HCT116 (cell line): Measurements from ENCODE around the gene SHISA6. TPM values are rescaled to one million over a fixed set of nuclear protein-coding genes. Genes with fewer than 3 reads are reported as not detected.

Experiments used
- ATAC-seq: fragments of 200-7000 bp; cut with Tn5 transposase; 2 replicates; pipeline ENCODE4 v1.9.1; 2020; ENCODE audit warnings: mild to moderate bottlenecking, moderate library complexity
- BruUV-seq: library from RNA; stranded (reverse); fragments of 400-500 nt; replicated peaks from 2 replicates; lab custom pipeline; 2021; lab: Mats Ljungman, UMichigan
- CTCF ChIA-PET: fragments of 300-600 bp; sonication (Branson Sonifier 250); formaldehyde crosslinking; loops from one replicate; lab custom pipeline; 2021; ENCODE audit warnings: antibody characterized with exemption; lab: Charles Lee
- POLR2A ChIA-PET: fragments of 300-600, 350-600 bp; sonication (Branson Sonifier 250); formaldehyde crosslinking; loops from one replicate; lab custom pipeline; 2021; ENCODE audit warnings: antibody characterized with exemption; lab: Charles Lee
- RAD21 ChIA-PET, 2 experiments: fragments of 300-600 bp; sonication (Branson Sonifier 250); formaldehyde crosslinking; loops; one replicate each; lab custom pipeline; 2023; ENCODE audit warnings: low total read pairs in 2 of 2; ENCODE audit not compliant: uncharacterized antibody in 2 of 2, unreplicated experiment in 2 of 2, low non-redundant PET in 1 of 2; lab: Charles Lee
- DNase-seq: peaks from one replicate; pipeline ENCODE4 v3.0.0-alpha.2; 2010; ENCODE audit warnings: low read depth, low spot score
- H2AFZ ChIP-seq: fragments of 200-600 bp; shearing (Covaris generic), sonication (generic); 2 replicates; pipeline ENCODE4 v1.6.1; 2017; ENCODE audit warnings: low read depth, mixed run types, mixed read lengths, antibody characterized with exemption, low read length; ENCODE audit not compliant: poor library complexity, severe bottlenecking
- H3K27ac ChIP-seq: 2 replicates; pipeline ENCODE4 v1.5.1; 2012; ENCODE audit warnings: low read depth, low read length
- H3K27me3 ChIP-seq: fragments of 200-600 bp; sonication (generic); 2 replicates; pipeline ENCODE4 v1.6.1; 2016; ENCODE audit warnings: mixed run types, low read length, mixed read lengths; ENCODE audit not compliant: insufficient read depth
- H3K36me3 ChIP-seq, 2 experiments: fragments of 200-500 bp in 1 of 2; fragments of 200-600 bp in 1 of 2; sonication (Bioruptor generic) in 1 of 2; sonication (generic) in 1 of 2; 2 replicates each; pipeline versions ENCODE4 v1.5.1 to v1.6.1; 2014 to 2016; ENCODE audit warnings: low read length in 2 of 2, inconsistent platforms in 1 of 2, mixed read lengths in 1 of 2, mixed run types in 1 of 2; ENCODE audit not compliant: insufficient read depth in 2 of 2, control insufficient read depth in 1 of 2
- H3K4me1 ChIP-seq, 2 experiments: fragments of 200-600 bp in 1 of 2; sonication (generic) in 1 of 2; 2 replicates each; pipeline versions ENCODE4 v1.5.1 to v1.6.1; 2012 to 2017; ENCODE audit warnings: low read length in 2 of 2, inconsistent platforms in 1 of 2, mild to moderate bottlenecking in 1 of 2, mixed read lengths in 1 of 2, mixed run types in 1 of 2, moderate library complexity in 1 of 2; ENCODE audit not compliant: insufficient read depth in 2 of 2, control insufficient read depth in 1 of 2
- H3K4me2 ChIP-seq: fragments of 200-600 bp; sonication (generic); 2 replicates; pipeline ENCODE4 v1.6.1; 2017; ENCODE audit warnings: mixed run types, low read length, mixed read lengths
- H3K4me3 ChIP-seq, 2 experiments: fragments of 200-600 bp in 1 of 2; sonication (generic) in 1 of 2; replicated peaks in 1 of 2; 2 replicates each; pipeline ENCODE4 v1.5.1; 2011 to 2016; ENCODE audit warnings: low read length in 2 of 2, control low read depth in 1 of 2, low read depth in 1 of 2, mild to moderate bottlenecking in 1 of 2, mixed read lengths in 1 of 2, mixed run types in 1 of 2
- H3K79me2 ChIP-seq: fragments of 200-600 bp; sonication (generic); 2 replicates; pipeline ENCODE4 v1.6.1; 2017; ENCODE audit warnings: mild to moderate bottlenecking, mixed run types, low read length, moderate library complexity, mixed read lengths; ENCODE audit not compliant: insufficient read depth
- H3K9ac ChIP-seq: fragments of 200-600 bp; sonication (generic); 2 replicates; pipeline ENCODE4 v1.6.1; 2016; ENCODE audit warnings: low read length, mixed read lengths
- H3K9me2 ChIP-seq: fragments of 200-600 bp; sonication (generic), shearing (Covaris generic); 2 replicates; pipeline ENCODE4 v1.6.1; 2017; ENCODE audit warnings: mixed run types, mild to moderate bottlenecking, moderate library complexity; ENCODE audit not compliant: insufficient read depth
- H3K9me3 ChIP-seq, 2 experiments: fragments of 200-500 bp in 1 of 2; fragments of 200-600 bp in 1 of 2; sonication (Bioruptor generic) in 1 of 2; sonication (generic) in 1 of 2; 2 replicates each; pipeline ENCODE4 v1.6.1; 2014 to 2017; ENCODE audit warnings: low read length in 2 of 2, mixed read lengths in 2 of 2, inconsistent platforms in 1 of 2, low read depth in 1 of 2, mild to moderate bottlenecking in 1 of 2, mixed run types in 1 of 2, moderate library complexity in 1 of 2; ENCODE audit not compliant: control insufficient read depth in 1 of 2, insufficient read depth in 1 of 2
- H4K20me1 ChIP-seq: fragments of 200-600 bp; sonication (generic), shearing (Covaris generic); 2 replicates; pipeline ENCODE4 v1.6.1; 2017; ENCODE audit warnings: mixed run types, mild to moderate bottlenecking, moderate library complexity; ENCODE audit not compliant: insufficient read depth
- ATF3 ChIP-seq: IDR thresholded peaks from 2 replicates; pipeline ENCODE4 v1.6.1; 2012
- CEBPB ChIP-seq: IDR thresholded peaks from 2 replicates; pipeline ENCODE4 v1.6.1; 2012; ENCODE audit warnings: low read depth
- EGR1 ChIP-seq: IDR thresholded peaks from 2 replicates; pipeline ENCODE4 v1.6.1; 2012; ENCODE audit warnings: low read depth
- EZH2 ChIP-seq: fragments of 200-600 bp; sonication (generic); IDR thresholded peaks from 2 replicates; pipeline ENCODE4 v1.6.1; 2017; ENCODE audit warnings: antibody characterized with exemption, mixed run types
- MAX ChIP-seq: IDR thresholded peaks from 2 replicates; pipeline ENCODE4 v1.6.1; 2012
- POLR2A ChIP-seq: IDR thresholded peaks from 2 replicates; pipeline ENCODE4 v1.7.0; 2011; ENCODE audit warnings: borderline replicate concordance; ENCODE audit not compliant: insufficient read depth, insufficient read length; ENCODE audit errors: extremely low read depth
- POLR2AphosphoS5 ChIP-seq: IDR thresholded peaks from 2 replicates; pipeline ENCODE4 v1.6.1; 2011; ENCODE audit warnings: mild to moderate bottlenecking, low read depth, low read length, moderate library complexity
- ZBTB33 ChIP-seq: IDR thresholded peaks from 2 replicates; pipeline ENCODE4 v1.6.1; 2011; ENCODE audit warnings: mild to moderate bottlenecking, low read length, moderate library complexity; ENCODE audit not compliant: insufficient replicate concordance; ENCODE audit errors: extremely low read depth
- ZFX ChIP-seq: fragments of 450-650 bp; IDR thresholded peaks from 2 replicates; pipeline ENCODE4 v1.6.1; 2017
- ZNF274 ChIP-seq: fragments of 200-500 bp; sonication (Bioruptor generic); IDR thresholded peaks from 2 replicates; pipeline ENCODE4 v1.6.1; 2014; ENCODE audit warnings: mild to moderate bottlenecking, low read depth, low read length, inconsistent platforms
- intact Hi-C: fragments of 100-400 bp; cut with micrococcal nuclease; formaldehyde crosslinking; loops from 2 replicates; pipeline ENCODE4 v1.10.0; 2022
- total RNA-seq: library from RNA; stranded (reverse); gene quantifications from one replicate; pipeline ENCODE4 v1.2.1, GENCODE V29; 2021; ENCODE audit not compliant: unreplicated experiment

SHISA6 gene
- total RNA-seq, 1 experiment from 2014 or later, result not detected

GRCh38 chr17:11454096-11454495 lies 213.1 kb downstream of the SHISA6 start:
- ChIA-PET RAD21 (no interaction called here), CTCF (no interaction called here), POLR2A (no interaction called here)
- no peak overlapping the region for H3K9ac ChIP-seq
- no TSS peak for BruUV-seq
- no peak overlapping the region for H3K4me3 ChIP-seq
- H2AFZ ChIP-seq, result no peak overlapping the region
- ATAC-seq (no peak), DNase-seq (no peak)
- TF ChIP-seq ZFX (no peak), ZBTB33 (no peak), POLR2A (no peak), ZNF274 (no peak), CEBPB (no peak), EGR1 (no peak), EZH2 (no peak), MAX (no peak), POLR2AphosphoS5 (no peak), ATF3 (no peak)
- H3K9me2 ChIP-seq, result no peaks in the 10 kb centered on the region
- H3K27ac ChIP-seq, result no peak overlapping the region
- H3K36me3 ChIP-seq, result no peaks in the 10 kb centered on the region
- no peaks in the 10 kb centered on the region for H3K27me3 ChIP-seq
- H4K20me1 ChIP-seq, result no peaks in the 10 kb centered on the region
- no peaks in the 10 kb centered on the region for H3K79me2 ChIP-seq
- H3K9me3 ChIP-seq, result peaks cover 0 to 15% of the 10 kb centered on the region in 2 experiments; a peak in 2 of 4 replicates
- H3K4me2 ChIP-seq, result no peak overlapping the region
- no peaks in the 10 kb centered on the region for H3K4me1 ChIP-seq
- intact Hi-C loops, result no loop called here
